Globus pallidus (tissue), 1 donor: Measurements from ENCODE around the gene CPNE2.
"Not testable (repeated sequence)": the region's sequence is repeated elsewhere in the genome, so short reads cannot be mapped to it uniquely, and the experiment has no call there.

ENCODE experiments used
- DNase-seq: peaks from one replicate; pipeline ENCODE4 v3.0.0-alpha.2; 2015; ENCODE audit warnings: low spot score

Gene CPNE2

GRCh38 chr16:57069635-57070370, 22.6 kb upstream of the CPNE2 start:
- no peak for DNase-seq

GRCh38 chr16:57070424-57070823, 22.0 kb upstream of the CPNE2 start:
- no peak for DNase-seq

- not testable (repeated sequence) for DNase-seq
Observed at GRCh38 chr16:57071081-57071732, 21.2 kb upstream of the CPNE2 start.

- DNase-seq: no peak
Observed at GRCh38 chr16:57071831-57072582, 20.4 kb upstream of the CPNE2 start.

GRCh38 chr16:57072616-57073275, 19.6 kb upstream of the CPNE2 start:
- DNase-seq: no peak

- no peak for DNase-seq
Observed at GRCh38 chr16:57077714-57078113, 14.7 kb upstream of the CPNE2 start.

GRCh38 chr16:57081744-57082143, 10.6 kb upstream of the CPNE2 start:
- DNase-seq: no peak

GRCh38 chr16:57082664-57083063, 9.7 kb upstream of the CPNE2 start:
- DNase-seq: no peak

GRCh38 chr16:57083485-57084126, 8.8 kb upstream of the CPNE2 start:
- no peak for DNase-seq

- DNase-seq: peak; percentile 78
Observed at GRCh38 chr16:57084257-57084770, 8.1 kb upstream of the CPNE2 start.

GRCh38 chr16:57084996-57085395, 7.4 kb upstream of the CPNE2 start:
- DNase-seq: no peak

- no peak for DNase-seq
Observed at GRCh38 chr16:57087003-57087402, 5.4 kb upstream of the CPNE2 start.

GRCh38 chr16:57089406-57089805, 3.0 kb upstream of the CPNE2 start:
- DNase-seq: no peak

GRCh38 chr16:57091200-57091974, 996 bp upstream of the CPNE2 start:
- no peak for DNase-seq

GRCh38 chr16:57092786-57093411, 516 bp downstream of the CPNE2 start:
- DNase-seq: no peak

GRCh38 chr16:57093666-57094564, 1.5 kb downstream of the CPNE2 start:
- no peak for DNase-seq

- DNase-seq: no peak
Observed at GRCh38 chr16:57094911-57095310, 2.5 kb downstream of the CPNE2 start.

GRCh38 chr16:57096192-57096591, 3.8 kb downstream of the CPNE2 start:
- DNase-seq: no peak

GRCh38 chr16:57096793-57097192, 4.4 kb downstream of the CPNE2 start:
- DNase-seq: no peak
